Measurements from ENCODE around the gene CD300LD. TPM values are rescaled to one million over a fixed set of nuclear protein-coding genes. Genes with fewer than 3 reads are reported as not detected.

Gene CD300LD
- total RNA-seq, 2 experiments from 2014 or later = not detected

DNA sequence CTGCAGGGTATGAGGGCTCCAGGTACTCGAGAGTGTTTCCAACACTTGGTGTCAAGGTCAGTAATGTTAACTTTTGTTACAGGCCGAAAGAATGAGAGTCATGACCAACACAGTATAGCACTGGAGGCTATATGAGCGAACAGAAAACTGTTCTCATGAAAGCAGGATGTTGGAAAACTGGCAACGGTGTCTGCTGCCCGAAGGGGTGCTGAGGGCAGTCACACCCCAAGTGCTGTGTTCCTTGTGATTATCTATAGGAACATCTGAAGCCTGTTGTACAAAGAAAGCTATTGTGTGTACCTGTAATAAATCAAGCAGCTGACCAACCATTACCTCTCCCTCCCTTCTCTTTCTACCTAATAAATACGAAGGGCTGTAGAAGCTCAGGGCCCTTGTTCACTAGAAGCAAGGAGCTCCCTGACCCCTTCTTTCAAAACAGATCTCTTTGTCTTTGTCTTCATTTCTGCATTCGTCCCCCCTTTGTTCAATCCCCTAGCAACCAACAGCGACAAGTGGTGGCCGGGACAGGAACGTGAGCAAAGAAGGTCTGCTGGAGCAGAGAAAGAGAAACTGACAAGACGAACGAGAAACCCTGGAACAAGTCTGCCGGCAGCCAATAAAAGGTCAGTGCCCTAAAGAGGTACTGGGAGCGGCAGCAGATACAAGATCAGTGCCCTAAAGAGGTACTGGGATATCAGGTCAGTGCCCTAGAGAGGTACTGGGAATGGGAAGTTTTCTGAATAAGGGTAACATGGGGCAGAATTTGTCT lies 7.6 kb downstream of the CD300LD start:
- Mint-ChIP-seq H3K4me3 (no peak overlapping the region), H3K36me3 (ENCODE audit: low read depth) (no peaks in the 10 kb centered on the region), H3K27ac (no peak overlapping the region), H3K27me3 (no peaks in the 10 kb centered on the region), H3K9me3 (peaks cover 6% of the 10 kb centered on the region), H3K4me1 (ENCODE audit: low read depth) (peaks cover 13% of the 10 kb centered on the region)
- H3K4me3 ChIP-seq (ENCODE audit: low read length) = no peak overlapping the region
- H3K9me3 ChIP-seq (ENCODE audit: control insufficient read depth in 1 of 2, insufficient read depth in 1 of 2, low read length in 2 of 2) = peaks cover 3 to 4% of the 10 kb centered on the region in 2 experiments
- no peak overlapping the region for H3K27ac ChIP-seq (ENCODE audit: low read depth in 1 of 2, low read length in 2 of 2)
- intact Hi-C loops (cut with DNase I, micrococcal nuclease) = no loop called here
- ChIA-PET CTCF (no interaction called here), POLR2A (no interaction called here)
- no peak for DNase-seq
- H3K36me3 ChIP-seq (ENCODE audit: insufficient read depth, low read length) = no peaks in the 10 kb centered on the region
- H3K4me1 ChIP-seq (ENCODE audit: insufficient read depth, low read length) = peaks cover 10% of the 10 kb centered on the region
- ATAC-seq (ENCODE audit: poor library complexity) = no peak
- TF ChIP-seq CTCF (IDR thresholded peaks at IDR 0.05) = no peak
- H3K27me3 ChIP-seq (ENCODE audit: control insufficient read depth in 1 of 2, insufficient read depth in 2 of 2, low read length in 2 of 2) = peaks cover 0 to 2% of the 10 kb centered on the region in 2 experiments

DNA sequence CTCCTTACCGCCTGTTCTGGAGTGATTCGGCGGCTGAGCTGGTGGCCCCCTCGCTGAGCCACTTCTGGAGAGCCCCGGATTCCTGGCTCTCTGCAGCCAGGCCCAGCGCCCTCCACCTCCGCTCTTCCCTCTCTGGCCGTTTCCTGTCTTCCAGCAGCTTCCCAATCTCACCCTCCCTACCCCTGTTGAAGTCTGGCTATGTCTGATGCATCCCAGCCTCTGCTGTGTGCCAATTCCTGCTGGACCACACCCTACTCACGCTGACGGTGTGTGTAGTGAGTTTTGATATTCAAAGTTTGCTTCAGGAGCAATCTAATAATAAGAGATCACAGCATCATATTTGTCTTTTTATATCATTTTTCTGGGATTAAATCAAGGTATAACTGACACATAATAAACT lies 9.4 kb downstream of the CD300LD start:
- TF ChIP-seq CTCF (IDR thresholded peaks at IDR 0.05) = no peak
- Histone ChIP-seq H3K4me3 (ENCODE audit: low read length) (no peak overlapping the region), H3K9me3 (ENCODE audit: control insufficient read depth in 1 of 2, insufficient read depth in 1 of 2, low read length in 2 of 2) (peaks cover 3 to 4% of the 10 kb centered on the region in 2 experiments), H3K27me3 (ENCODE audit: control insufficient read depth in 1 of 2, insufficient read depth in 2 of 2, low read length in 2 of 2) (no peaks in the 10 kb centered on the region), H3K4me1 (ENCODE audit: insufficient read depth, low read length) (peaks cover 13% of the 10 kb centered on the region), H3K27ac (ENCODE audit: low read depth in 1 of 2, low read length in 2 of 2) (no peak overlapping the region), H3K36me3 (ENCODE audit: insufficient read depth, low read length) (no peaks in the 10 kb centered on the region)
- POLR2A ChIA-PET = no interaction called here
- H3K9me3 Mint-ChIP-seq = peaks cover 6% of the 10 kb centered on the region
- ATAC-seq (ENCODE audit: poor library complexity) = no peak
- no peaks in the 10 kb centered on the region for H3K36me3 Mint-ChIP-seq (ENCODE audit: low read depth)
- no peak for DNase-seq
- H3K4me1 Mint-ChIP-seq (ENCODE audit: low read depth) = peaks cover 21% of the 10 kb centered on the region
- H3K27me3 Mint-ChIP-seq = no peaks in the 10 kb centered on the region
- no peak overlapping the region for H3K27ac Mint-ChIP-seq
- no peak overlapping the region for H3K4me3 Mint-ChIP-seq
- intact Hi-C loops (cut with DNase I, micrococcal nuclease) = no loop called here
- CTCF ChIA-PET = interaction anchor here (0.6 kb wide), 1 partner anchor 9 kb away, joined by 3 read pairs; no protein-coding TSS in a partner anchor

- Mint-ChIP-seq H3K27me3 (no peaks in the 10 kb centered on the region), H3K27ac (no peak overlapping the region), H3K4me3 (no peak overlapping the region), H3K4me1 (ENCODE audit: low read depth) (peaks cover 21% of the 10 kb centered on the region), H3K36me3 (ENCODE audit: low read depth) (no peaks in the 10 kb centered on the region), H3K9me3 (peaks cover 2% of the 10 kb centered on the region)
- DNase-seq (no peak), ATAC-seq (ENCODE audit: poor library complexity) (no peak)
- no peaks in the 10 kb centered on the region for H3K36me3 ChIP-seq (ENCODE audit: insufficient read depth, low read length)
- intact Hi-C loops (cut with DNase I, micrococcal nuclease) = no loop called here
- no peak for TF ChIP-seq CTCF (IDR thresholded peaks at IDR 0.05)
- no peak overlapping the region for H3K4me3 ChIP-seq (ENCODE audit: low read length)
- H3K4me1 ChIP-seq (ENCODE audit: insufficient read depth, low read length) = peaks cover 13% of the 10 kb centered on the region
- POLR2A ChIA-PET = no interaction called here
- H3K9me3 ChIP-seq (ENCODE audit: control insufficient read depth in 1 of 2, insufficient read depth in 1 of 2, low read length in 2 of 2) = peaks cover 3 to 4% of the 10 kb centered on the region in 2 experiments
- CTCF ChIA-PET = no interaction called here
- no peaks in the 10 kb centered on the region for H3K27me3 ChIP-seq (ENCODE audit: control insufficient read depth in 1 of 2, insufficient read depth in 2 of 2, low read length in 2 of 2)
- H3K27ac ChIP-seq (ENCODE audit: low read depth in 1 of 2, low read length in 2 of 2) = no peak overlapping the region
Observed at GRCh38 chr17:74579900-74580299, 12.2 kb downstream of the CD300LD start.

All from CD4-positive, alpha-beta T cell (primary cell).